Ureter (tissue), 1 donor: Measurements from ENCODE around the gene KCNK5. TPM values are rescaled to one million over a fixed set of nuclear protein-coding genes. Genes with fewer than 3 reads are reported as not detected.

ENCODE experiments used
- total RNA-seq: library from RNA; stranded (reverse); gene quantifications from one replicate; pipeline ENCODE4 v1.2.4, GENCODE V29; 2023
- donor health status: DM: yes; HTN: yes; CAD: no.

Gene KCNK5
- total RNA-seq, 1 donor from 2014 or later: 9.8 TPM

Other genes starting within 250 kb of the KCNK5 start
- 0.36 TPM for gene GLP1R, start 180.7 kb downstream of the KCNK5 start, total RNA-seq
- gene SAYSD1, start 114.3 kb downstream of the KCNK5 start, total RNA-seq: 19.3 TPM
- not detected for gene KCNK17, start 84.9 kb upstream of the KCNK5 start, total RNA-seq
- gene KCNK16, start 93.2 kb upstream of the KCNK5 start, total RNA-seq: not detected